ENCODE measurements around the gene EIF4B.

Gene EIF4B

DNA sequence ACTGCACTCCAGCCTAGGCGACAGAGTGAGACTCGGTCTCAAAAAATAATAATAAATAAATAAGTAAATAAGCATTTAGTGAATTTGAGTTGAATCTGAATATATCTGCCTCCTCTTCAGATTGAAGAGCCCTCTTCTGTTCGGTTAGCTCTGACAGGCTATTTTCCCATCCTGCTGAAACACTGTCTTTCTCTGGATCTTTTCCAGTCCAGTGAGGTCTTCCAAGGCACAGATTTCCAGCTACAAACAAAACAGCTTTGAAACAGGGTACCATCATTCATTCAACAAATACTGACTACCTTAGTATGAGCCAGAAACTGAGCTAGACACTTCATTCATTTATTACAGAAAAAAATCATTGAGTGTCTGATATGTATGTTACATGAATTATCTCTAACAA, 80.1 kb downstream of the EIF4B start:
- Histone ChIP-seq H3K4me2 (ENCODE audit: low read depth, low read length, poor library complexity, severe bottlenecking) (no peak overlapping the region), H3K36me3 (ENCODE audit: insufficient read depth, low read length) (no peaks in the 10 kb centered on the region), H3K4me3 (ENCODE audit: low read length, poor library complexity, severe bottlenecking) (no peak overlapping the region), H2AFZ (ENCODE audit: low read length) (no peak overlapping the region), H4K20me1 (ENCODE audit: insufficient read depth, low read length, poor library complexity, severe bottlenecking) (no peaks in the 10 kb centered on the region), H3K79me2 (ENCODE audit: insufficient read depth, low read length) (no peaks in the 10 kb centered on the region), H3K9ac (ENCODE audit: low read depth, low read length, poor library complexity, severe bottlenecking) (no peak overlapping the region), H3K27me3 (ENCODE audit: insufficient read depth, low read length, poor library complexity, severe bottlenecking) (no peaks in the 10 kb centered on the region), H3K9me3 (ENCODE audit: insufficient read depth, low read depth, low read length) (no peaks in the 10 kb centered on the region), H3K4me1 (ENCODE audit: insufficient read depth, low read length, poor library complexity, severe bottlenecking) (no peaks in the 10 kb centered on the region), H3F3A (ENCODE audit: low read depth) (no peaks in the 10 kb centered on the region), H3K9me2 (replicated peaks; ENCODE audit: low read depth, low read length) (no peaks in the 10 kb centered on the region)
- no peak for TF ChIP-seq EZH2phosphoT487 (IDR thresholded peaks at IDR 0.05; ENCODE audit: borderline replicate concordance)
- TF ChIP-seq, protein P1, sequence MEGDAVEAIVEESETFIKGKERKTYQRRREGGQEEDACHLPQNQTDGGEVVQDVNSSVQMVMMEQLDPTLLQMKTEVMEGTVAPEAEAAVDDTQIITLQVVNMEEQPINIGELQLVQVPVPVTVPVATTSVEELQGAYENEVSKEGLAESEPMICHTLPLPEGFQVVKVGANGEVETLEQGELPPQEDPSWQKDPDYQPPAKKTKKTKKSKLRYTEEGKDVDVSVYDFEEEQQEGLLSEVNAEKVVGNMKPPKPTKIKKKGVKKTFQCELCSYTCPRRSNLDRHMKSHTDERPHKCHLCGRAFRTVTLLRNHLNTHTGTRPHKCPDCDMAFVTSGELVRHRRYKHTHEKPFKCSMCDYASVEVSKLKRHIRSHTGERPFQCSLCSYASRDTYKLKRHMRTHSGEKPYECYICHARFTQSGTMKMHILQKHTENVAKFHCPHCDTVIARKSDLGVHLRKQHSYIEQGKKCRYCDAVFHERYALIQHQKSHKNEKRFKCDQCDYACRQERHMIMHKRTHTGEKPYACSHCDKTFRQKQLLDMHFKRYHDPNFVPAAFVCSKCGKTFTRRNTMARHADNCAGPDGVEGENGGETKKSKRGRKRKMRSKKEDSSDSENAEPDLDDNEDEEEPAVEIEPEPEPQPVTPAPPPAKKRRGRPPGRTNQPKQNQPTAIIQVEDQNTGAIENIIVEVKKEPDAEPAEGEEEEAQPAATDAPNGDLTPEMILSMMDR (conservative IDR thresholded peaks at IDR 0.05; ENCODE audit: low read length): no peak

DNA sequence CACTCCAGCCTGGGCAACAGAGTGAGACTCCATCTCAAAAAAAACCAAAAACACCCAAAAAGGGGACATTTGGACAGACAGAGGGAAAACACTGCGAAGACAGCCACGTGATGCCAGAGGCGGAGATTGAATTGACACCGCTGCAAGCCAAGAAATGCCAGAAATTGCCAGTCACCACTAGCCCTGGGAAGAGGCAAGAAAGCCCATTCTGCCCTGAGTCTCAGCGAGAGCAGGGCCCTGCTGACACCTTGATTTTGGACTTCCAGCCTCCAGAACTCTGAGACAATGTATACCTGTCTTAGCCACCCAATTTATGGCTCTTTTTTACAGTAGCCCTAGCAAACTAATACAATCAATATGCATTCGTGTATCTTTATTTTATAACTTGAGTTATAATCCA, 83.8 kb downstream of the EIF4B start:
- Histone ChIP-seq H3K4me1 (ENCODE audit: insufficient read depth, low read length, poor library complexity, severe bottlenecking) (peaks cover 6% of the 10 kb centered on the region), H3K9ac (ENCODE audit: low read depth, low read length, poor library complexity, severe bottlenecking) (no peak overlapping the region), H3K4me2 (ENCODE audit: low read depth, low read length, poor library complexity, severe bottlenecking) (no peak overlapping the region), H2AFZ (ENCODE audit: low read length) (no peak overlapping the region), H4K20me1 (ENCODE audit: insufficient read depth, low read length, poor library complexity, severe bottlenecking) (no peaks in the 10 kb centered on the region), H3F3A (ENCODE audit: low read depth) (no peaks in the 10 kb centered on the region), H3K9me2 (replicated peaks; ENCODE audit: low read depth, low read length) (no peaks in the 10 kb centered on the region), H3K4me3 (ENCODE audit: low read length, poor library complexity, severe bottlenecking) (no peak overlapping the region), H3K36me3 (ENCODE audit: insufficient read depth, low read length) (no peaks in the 10 kb centered on the region), H3K79me2 (ENCODE audit: insufficient read depth, low read length) (no peaks in the 10 kb centered on the region), H3K9me3 (ENCODE audit: insufficient read depth, low read depth, low read length) (no peaks in the 10 kb centered on the region), H3K27me3 (ENCODE audit: insufficient read depth, low read length, poor library complexity, severe bottlenecking) (no peaks in the 10 kb centered on the region)
- no peak for TF ChIP-seq EZH2phosphoT487 (IDR thresholded peaks at IDR 0.05; ENCODE audit: borderline replicate concordance)
- TF ChIP-seq, protein P1 (conservative IDR thresholded peaks at IDR 0.05; ENCODE audit: low read length): no peak

DNA sequence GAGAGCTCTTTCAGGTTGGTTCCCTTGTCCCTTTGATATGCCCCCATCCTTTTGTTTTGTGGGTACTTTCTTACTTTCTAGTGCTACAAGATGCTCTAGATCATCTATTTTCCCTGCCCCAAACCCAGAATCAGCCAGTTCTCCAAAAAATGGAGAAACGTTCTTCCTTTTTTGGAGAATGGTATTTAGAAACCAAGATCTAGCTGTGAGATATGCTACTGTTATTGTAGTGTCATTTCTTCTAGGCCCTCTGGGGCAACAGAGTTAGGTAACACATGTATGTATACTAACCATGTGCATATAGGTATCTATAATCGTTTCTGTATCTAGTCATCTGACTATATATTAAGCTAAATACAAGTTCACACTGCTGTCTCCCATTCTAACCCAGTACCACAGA, 84.3 kb downstream of the EIF4B start:
- H3K9me3 ChIP-seq (ENCODE audit: insufficient read depth, low read depth, low read length): no peaks in the 10 kb centered on the region
- H3K4me2 ChIP-seq (ENCODE audit: low read depth, low read length, poor library complexity, severe bottlenecking): no peak overlapping the region
- no peaks in the 10 kb centered on the region for H3K9me2 ChIP-seq (replicated peaks; ENCODE audit: low read depth, low read length)
- H3K4me3 ChIP-seq (ENCODE audit: low read length, poor library complexity, severe bottlenecking): no peak overlapping the region
- no peak overlapping the region for H3K9ac ChIP-seq (ENCODE audit: low read depth, low read length, poor library complexity, severe bottlenecking)
- H3K4me1 ChIP-seq (ENCODE audit: insufficient read depth, low read length, poor library complexity, severe bottlenecking): peaks cover 6% of the 10 kb centered on the region
- no peaks in the 10 kb centered on the region for H3F3A ChIP-seq (ENCODE audit: low read depth)
- no peak overlapping the region for H2AFZ ChIP-seq (ENCODE audit: low read length)
- no peaks in the 10 kb centered on the region for H4K20me1 ChIP-seq (ENCODE audit: insufficient read depth, low read length, poor library complexity, severe bottlenecking)
- no peaks in the 10 kb centered on the region for H3K27me3 ChIP-seq (ENCODE audit: insufficient read depth, low read length, poor library complexity, severe bottlenecking)
- H3K36me3 ChIP-seq (ENCODE audit: insufficient read depth, low read length): no peaks in the 10 kb centered on the region
- no peak for TF ChIP-seq EZH2phosphoT487 (IDR thresholded peaks at IDR 0.05; ENCODE audit: borderline replicate concordance)
- TF ChIP-seq, protein P1 (conservative IDR thresholded peaks at IDR 0.05; ENCODE audit: low read length): no peak
- H3K79me2 ChIP-seq (ENCODE audit: insufficient read depth, low read length): no peaks in the 10 kb centered on the region
